HG02870 (cell line): ENCODE results near the gene OPN3.

Source experiments
- ATAC-seq: cut with Tn5 transposase; IDR thresholded peaks from one replicate; pipeline ENCODE4 v1.9.1; 2021; ENCODE audit warnings: mild to moderate bottlenecking, moderate library complexity; ENCODE audit not compliant: unreplicated experiment

The OPN3 gene

DNA sequence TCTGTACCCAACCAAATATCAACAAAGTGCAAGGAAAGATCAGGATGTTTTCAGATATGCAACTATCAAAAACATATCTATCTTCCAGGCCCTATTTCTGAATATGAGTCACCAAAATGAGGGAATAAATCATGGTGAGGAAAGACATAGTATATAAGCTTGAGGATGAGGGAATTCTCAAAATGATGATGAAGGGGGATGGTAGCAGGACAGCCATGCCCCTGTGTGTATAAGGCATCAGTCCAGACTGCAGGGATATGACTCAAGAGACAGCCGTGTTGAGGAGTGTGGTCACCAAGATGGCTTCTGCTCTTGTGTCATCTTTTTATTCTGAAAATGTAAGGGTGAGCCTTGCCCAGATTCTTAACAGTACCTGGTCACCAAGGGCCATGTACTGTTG is 7.5 kb upstream of the OPN3 start:
- no peak for ATAC-seq

DNA sequence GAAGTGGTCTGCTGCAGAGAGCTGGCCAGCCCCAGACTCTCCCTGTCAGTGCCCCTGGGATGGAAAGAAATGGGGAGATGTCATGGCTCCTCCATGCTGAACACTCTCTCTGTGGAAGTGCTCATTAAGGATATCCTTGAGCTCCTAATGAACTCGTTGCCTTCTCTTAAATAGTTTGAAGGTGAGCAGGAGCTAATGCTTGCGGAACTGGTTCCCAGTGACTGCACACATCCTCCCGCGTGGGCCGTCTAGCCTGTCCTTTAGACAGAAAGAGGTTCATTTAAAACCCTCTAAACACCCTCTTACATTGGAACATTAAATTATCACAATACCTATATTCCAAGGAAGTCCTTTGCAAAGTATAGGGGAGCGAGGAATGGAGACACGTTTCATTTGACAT is 6.0 kb upstream of the OPN3 start:
- ATAC-seq, result no peak

DNA sequence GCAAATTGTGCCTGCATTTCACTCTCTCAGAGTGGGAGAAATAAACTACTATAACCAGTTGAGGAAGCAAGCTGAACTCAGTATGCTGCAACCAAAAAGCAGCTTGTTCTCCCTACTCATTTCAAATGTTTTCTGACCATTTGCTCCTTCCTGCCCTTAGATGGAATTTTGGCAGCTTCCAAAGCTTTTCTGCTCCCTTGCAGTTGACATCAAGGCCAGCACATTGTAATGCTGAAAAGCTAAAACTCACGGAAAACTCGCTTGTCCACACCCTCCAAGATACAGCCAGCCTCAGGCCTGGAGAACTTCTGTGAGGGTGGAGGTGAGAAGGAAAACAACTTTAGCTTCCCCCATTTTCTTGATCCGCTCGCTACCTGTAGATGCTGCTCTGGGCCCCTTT is 5.0 kb upstream of the OPN3 start:
- no peak for ATAC-seq

DNA sequence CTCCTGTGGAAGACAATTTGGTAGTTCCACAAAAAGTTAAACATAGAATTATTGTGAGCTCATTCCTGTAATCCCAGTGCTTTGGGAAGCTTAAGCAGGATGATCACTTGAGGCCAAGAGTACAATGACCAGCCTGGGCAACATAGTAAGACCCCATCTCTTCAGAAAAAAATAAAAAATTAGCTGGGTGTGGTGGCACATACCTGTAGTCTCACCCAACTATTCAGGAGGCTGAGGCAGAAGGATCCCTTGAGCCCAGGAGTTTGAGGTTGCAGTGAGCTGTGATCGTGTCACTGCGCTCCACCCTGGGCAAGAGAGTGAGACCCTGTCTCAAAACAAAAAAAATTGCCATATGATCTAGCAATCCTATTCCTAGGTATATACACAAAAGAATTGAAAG is 4.1 kb upstream of the OPN3 start:
- no peak for ATAC-seq

DNA sequence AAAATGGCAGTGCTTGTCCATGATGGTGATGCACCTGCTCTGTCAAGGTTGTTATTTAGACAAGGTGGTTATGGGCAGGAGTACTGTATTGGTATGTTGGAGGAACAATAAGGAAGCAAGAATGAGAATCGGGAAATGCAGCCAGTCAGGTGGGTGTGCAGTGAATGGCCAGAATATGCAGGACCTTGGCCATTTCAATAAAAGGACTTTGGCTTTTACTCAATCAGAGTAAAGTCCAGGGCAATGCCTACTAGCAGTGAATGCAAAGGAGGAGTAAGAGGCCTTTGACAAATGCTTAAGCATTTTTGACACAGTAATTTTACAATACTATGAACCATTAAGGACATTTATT is 2.4 kb upstream of the OPN3 start:
- ATAC-seq, result no peak

DNA sequence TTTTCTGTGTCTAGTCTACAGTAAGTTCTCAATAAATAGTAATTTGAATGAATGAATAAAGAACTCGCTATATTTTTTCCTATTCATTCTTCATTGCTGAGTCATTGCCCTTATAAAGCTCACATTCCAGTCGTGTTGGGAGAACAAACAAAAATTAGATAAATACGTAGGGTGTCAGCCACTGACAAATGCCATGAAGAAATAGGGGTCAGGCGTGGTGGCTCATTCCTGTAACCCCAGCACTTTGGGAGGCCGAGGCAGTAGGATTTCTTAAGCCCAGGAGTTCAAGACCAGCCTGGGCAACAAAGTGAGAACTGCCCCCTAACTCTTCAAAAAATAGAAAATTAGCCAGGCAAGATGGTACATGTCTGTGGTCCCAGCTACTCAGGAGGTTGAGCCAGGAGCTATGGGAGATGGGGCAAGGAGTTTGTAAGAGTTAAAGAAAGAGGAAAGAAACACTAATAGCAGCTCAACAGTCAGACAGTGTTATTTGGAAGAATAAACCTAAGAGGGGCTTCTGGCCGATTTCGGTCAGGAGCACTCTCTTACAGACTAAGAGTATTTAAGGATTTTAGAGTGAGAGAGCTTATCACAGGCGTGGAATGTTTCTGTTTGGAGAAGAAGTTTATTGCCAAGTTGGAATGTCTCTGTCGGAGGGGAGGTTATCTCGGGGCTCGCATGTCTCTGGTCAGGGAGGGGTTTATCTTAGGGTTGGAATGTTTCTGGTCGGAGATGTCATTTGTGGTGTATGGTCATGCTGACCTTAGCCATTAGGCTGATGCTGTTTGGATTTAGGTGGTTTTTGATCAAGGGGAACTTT is 1.8 kb upstream of the OPN3 start:
- no peak for ATAC-seq

DNA sequence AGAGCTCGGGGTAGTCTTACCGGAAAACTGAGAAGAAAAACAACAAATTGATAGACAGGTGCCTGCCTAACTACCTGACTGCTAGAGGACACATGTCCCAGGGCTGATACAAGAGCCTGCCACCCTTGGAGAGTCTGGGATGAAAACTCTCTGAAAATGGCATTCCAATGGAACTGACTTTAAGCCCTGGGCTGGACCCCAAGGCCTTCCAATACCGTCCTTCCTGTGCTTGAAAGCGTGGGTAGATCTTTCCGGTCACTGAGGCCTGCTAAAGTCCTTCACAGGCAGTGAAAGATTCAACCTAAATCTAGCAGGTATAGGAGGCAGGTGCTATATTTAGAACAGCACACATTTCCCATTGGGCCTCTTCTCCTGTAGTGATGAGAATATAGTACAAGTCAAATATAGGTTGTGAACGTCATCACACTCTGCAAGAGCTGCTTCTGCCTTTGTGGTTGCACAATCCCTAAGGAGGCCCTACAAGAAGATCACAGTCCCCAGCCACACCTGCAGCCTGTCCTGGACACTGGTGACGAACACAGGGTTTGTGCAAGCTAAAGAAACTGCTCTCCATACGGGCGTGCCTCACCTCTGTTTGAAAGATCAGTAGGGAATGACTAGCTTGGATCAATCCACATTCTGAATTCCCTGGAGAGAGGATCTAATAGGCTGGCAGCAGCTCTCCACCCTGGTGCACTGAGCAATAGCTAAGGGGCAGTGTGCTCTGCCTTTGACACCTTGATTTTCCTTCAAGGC is 876 bp upstream of the OPN3 start:
- no peak for ATAC-seq

DNA sequence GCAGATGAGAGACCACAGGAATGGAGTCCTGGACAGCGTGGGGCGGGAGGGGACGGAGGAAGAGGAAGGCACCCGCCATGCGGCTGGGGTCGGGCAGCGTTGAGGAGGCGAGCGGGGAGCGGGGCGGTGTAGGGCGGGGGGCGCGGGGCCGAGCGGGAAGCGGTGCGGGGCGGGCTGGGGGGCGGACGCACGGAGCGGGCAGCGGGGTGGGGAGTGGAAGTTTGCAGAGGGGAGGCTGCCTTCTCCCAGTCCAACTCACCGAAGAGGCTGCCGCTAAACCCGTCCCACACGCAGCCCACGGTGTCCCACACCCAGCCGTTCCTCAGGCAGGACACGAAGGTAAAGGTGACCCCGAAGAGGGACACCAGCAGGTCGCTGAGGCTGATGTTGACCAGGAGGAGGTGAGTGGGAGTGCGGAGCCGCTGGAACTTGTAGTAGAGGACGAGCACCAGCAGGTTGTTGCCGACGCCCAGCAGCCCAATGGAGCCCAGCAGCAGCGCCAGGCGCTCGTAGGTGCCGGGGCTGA is 483 bp downstream of the OPN3 start:
- ATAC-seq, result peak; percentile 40

DNA sequence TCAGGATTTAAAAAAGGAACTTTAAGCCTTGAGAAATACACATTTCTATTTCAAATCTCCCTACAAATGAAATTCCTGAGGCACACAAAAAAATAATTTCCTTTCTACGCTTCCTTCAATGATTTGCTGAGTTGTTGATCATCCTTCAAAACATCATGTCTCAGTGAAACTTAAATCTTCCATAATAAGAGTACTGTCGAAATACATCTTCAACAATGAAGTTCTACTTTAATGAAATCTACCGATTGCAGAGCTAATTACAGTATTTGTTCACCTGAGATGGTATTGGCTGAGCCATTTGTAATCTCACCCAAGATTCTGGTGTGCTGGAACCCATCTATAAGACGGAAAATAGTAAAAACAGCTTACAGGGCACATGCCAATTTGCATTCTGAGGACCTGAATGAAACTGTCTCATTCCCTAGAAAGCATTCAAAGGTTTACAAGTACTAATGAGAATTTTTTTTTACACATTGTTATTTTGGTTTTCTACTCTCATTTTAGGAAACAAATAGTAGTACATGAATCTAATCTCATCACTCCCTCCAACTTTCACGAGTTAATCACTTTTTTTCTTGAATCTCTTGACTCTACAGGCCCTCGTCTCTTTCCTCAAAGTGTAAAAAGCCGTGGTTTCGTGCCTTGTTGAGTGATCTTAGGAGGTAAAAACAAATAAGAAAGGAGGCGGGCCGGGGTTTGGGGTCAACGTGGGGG is 1.1 kb downstream of the OPN3 start:
- peak; percentile 0 for ATAC-seq

DNA sequence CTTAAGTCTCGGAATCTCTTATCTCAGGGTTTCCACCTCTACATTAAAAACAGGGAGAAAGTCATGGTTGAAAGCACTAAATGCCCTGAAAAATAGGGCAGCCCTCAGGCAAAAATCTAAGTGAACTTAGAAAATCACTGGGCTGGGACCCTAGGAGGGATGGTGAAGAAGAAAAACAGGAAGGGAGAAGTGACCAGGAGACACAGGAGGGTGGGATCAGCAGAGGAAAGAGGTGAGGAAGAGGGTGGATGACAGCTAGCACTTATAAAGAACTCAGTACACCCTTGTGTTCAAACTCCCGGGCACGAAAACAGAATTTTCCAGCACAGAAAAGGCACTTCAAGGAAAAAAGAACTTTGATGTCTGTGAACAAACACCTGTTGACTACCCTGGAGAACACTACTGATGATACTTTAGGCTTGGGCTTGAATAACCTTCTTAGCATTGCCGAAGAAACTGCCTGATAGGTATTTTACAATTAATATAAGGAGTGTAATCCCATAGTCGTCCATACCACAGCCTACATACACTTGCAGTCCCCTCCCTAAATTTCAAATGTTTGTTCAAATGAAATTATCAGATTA is 2.0 kb downstream of the OPN3 start:
- no peak for ATAC-seq

DNA sequence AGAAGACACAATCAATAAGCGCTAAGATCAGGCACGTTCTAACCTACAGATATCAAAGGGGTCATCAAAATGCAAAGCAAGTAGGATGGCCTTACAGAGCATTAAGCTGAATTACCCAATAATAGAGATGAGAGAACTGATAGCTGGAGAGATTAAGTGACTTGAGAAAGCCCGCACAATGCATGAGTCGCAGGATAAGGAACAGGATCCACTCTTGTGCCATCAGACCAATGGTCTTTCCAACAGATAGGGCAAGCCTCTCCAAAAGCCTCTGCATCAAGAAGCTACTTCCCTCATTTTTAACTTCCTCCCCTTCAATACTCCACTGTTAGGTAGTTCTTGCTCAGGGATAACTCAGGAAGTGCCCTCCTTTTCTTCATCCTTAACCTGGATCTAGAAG is 2.6 kb downstream of the OPN3 start:
- ATAC-seq, result no peak

DNA sequence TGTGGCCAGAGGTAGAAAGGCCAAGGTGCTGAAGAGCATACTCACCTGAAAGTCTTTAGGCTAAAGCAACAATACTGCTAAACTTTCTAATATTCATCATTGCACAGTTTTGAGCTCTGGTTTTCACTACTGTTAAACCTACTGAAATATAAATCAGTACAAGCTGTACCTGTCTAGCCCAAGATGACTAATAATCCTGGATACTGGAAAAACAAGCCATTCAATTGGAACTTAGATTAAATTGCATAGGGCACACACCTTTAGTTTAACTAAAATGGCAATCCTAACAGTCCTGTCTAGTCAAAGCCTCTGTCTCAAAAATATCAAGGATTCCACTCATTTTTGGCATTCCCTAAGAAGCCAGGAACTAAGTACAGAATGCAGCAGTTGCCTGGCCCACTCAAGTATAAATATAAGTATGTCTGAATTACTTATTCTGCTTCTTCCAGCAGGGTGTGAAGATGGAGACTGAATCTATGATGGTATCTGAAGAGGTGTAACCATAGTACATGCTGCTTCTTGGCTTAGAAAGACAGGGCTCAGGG is 3.1 kb downstream of the OPN3 start:
- ATAC-seq, result no peak

DNA sequence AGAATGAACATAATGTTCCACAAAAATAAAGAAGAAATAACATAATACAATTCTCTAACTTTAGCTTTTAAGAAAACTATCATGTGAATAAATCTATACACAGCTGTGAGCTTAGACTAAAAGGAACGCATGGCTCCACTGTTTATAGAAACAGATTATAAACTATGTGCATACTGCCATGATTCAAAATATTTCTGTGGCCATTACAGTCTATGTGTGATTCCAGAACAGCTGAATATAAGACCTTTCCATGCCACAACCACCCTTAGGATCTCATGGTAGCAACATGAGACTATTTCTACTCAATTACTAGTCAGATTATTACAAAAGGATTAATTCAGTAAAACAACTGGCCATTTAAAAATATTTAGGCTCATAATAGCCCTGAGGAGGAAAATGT is 3.9 kb downstream of the OPN3 start:
- no peak for ATAC-seq

DNA sequence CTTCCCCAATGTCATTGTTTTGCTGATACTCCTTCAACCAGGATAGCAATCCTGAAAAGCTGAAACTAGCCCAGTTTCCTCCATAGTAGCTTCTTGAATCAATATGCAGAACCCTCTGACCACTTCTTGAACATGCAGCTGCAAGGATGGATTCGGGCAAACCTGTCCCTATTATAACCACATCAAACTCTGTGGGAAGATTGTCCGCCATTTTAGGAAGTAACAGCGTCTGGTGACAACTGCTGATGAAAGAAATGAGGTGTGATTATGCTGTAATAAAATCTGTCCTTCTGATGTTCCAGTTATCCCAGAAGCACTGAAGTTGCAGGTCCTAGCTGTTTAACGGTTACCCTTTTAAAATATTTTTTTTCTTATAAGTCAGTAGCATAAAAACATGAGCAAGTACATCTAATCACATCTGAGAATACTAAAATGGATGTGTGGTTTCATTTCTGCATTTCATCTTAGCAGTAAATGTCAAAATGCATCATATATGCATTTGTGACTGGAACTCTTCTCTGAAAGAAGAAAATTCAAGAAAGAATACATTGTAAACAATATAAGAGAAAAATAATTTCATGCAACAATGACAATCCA is 4.5 kb downstream of the OPN3 start:
- ATAC-seq, result peak; percentile 23

DNA sequence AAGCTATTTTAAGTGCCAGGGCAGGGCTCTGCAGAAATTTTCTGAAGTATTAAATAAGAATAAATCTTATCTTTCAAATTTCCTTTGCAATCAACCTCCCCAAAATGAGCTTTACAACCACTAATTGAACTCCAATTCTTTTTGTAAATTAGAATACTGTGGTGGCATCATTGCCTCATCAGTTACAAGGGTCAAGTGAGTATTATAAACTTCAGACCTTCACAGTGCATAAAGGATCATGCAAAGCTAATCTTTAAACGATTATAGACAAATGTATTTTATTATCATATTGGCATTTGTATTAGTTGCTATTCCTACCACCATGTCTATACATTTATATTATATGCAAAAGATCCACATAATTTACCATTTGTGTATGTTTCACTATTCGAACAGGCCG is 7.2 kb downstream of the OPN3 start:
- no peak for ATAC-seq

DNA sequence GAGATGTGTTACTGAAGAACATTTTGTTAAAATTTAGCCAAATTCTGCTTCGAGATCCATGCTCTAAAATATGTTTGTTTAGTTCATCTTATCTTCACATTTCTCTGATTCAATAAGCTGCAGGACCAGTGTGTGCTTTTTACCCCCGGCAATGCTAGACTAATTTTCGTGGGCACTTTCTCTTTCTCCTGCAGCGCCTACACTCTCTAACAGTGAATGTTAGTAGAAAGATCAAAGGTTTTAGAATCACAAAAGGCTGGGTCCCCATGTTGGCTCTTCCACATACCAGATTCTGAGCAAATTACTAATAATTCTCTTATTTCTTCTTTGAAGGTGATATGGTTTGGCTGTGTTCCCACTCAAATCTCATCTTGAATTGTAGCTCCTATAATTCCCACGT is 8.5 kb downstream of the OPN3 start:
- no peak for ATAC-seq

DNA sequence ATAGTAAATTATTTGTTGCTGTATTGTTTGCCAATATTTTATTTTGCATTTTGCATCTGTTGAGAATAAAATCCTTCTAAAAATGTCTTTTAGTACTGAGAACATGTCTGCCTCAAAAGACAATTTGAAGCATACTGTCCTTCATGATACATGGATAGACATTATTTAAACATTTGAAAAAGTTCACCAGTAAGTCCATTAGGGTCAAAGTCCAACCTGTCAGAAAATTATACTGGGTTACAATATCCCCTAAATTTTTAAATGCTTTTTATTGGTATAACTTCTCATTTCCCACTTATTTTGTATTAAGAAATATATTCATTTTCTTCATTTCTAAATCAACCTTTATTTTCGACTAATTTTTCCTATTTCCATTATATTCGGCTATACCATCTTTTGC is 9.3 kb downstream of the OPN3 start:
- ATAC-seq, result no peak

DNA sequence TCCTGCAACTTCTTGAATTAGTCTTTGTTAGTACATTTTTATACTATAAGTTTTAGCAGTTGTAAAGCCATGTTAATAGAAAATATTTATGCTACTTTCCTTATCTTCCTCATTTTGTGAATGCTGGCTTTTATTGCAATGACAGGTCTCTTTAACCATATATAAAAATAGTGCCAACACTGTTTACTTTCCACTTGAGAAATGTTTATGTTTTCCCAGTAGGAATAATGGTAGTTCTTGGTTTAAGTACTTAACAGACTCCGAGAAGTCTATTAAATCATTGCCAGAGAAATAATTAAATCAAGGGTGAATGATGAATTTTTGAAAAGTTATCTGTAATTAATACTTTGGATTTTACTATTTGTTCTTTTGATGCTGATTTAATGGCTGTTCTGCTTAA is 9.7 kb downstream of the OPN3 start:
- ATAC-seq, result no peak

DNA sequence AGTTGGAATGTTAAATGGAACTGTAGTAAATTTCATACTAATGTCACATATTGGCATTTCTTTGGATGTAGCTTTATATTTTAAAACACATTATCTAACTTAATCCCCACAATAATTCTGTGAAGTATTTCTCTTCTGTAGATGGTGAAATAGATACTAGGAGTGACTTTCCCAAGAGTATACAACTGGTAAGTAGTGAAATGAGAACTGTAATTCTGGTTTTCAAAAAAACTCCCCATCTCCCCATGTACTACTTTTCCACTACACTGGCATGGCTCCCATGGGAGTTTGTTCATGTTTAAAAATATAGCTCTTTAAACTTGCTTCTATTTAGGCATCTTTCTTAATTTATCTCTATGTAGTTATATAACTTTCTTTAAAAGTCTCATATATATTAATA is 10.2 kb downstream of the OPN3 start:
- ATAC-seq, result no peak

DNA sequence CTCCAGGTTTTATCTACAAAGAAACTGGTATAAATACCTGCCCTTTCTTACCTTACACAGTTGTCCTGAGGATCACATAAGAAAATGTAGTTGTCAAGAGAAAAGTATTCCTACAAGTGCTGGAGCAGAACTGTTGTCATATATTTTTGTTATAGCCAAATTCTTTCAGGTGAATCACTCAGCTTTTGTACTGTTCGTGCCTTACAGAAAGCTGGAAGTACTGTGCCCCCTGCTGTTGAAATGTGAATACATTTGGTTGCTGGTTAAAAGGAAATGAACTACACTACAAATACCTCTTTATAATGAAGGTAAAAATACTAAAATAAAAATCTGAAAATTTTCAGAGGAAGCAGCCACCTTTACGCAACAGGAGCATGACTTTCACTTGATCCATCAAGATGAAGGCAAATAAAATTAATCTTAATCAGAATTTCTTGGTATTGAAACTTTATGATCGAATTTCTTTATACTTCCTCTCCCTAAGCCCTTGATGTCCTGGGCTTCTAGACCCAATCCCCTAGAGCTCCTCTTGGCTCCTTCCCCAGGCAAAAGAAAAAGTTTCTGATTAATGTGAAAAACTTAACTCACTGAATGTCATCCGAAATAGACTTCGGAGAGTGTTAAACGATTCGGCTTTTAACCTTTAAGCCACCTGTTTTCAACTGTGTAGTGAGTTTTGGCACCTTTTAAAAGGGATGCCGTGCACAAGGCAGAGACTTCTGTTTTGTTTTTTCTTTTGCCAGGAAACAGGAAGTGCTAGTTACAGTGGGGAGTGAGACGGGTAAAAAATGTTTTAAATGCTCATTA is 12.5 kb downstream of the OPN3 start:
- ATAC-seq, result peak; percentile 70
